ENCODE measurements around the gene CDK8.

DNA sequence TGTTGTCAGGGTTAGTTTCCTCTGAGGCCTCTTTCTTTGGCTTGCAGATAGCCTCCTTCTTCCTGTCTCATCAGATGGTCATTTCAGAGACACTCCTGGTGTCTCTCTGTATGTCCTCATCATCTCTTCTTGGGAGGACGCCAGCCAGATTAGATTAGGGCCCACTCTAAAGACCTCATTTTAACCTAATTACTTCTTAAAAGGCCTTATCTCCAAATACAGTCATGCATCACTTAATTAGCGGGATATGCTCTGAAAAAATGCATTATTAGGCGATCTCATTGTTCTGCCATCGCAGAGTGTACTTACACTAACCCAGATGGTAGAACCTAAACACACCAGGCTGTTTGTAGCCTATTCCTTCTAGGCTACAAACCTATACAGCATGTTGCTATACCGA, 89.0 kb downstream of the CDK8 start:
- TF ChIP-seq POLR2A (IDR thresholded peaks at IDR 0.05) (no peak), CTCF (IDR thresholded peaks at IDR 0.05) (no peak)
